ENCODE measurements around the gene MT1X. TPM values are rescaled to one million over a fixed set of nuclear protein-coding genes. Genes with fewer than 3 reads are reported as not detected.

Gene MT1X
- total and polyA plus RNA-seq, 2 experiments from 2014 or later = 293 to 942 TPM

DNA sequence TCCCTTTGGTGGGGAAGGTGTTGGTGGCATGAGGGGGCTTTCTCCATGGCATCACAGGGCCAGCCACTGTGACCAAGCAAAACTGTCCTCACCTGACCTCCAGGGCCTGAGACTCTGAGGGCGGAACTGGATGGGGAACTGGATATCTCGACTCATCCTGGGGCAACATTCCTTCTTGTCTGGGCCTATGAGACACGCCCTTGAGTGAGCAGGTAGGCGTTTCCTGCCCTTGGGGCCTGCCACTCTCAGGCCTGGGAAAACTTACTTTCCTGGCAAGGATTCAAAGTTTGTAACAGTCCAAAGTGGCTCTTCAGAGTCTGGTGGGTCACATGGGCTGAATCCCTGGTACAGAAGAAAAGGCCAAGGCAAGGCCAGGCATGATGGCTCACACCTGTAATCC is 9.6 kb downstream of the MT1X start (continued):
- TF ChIP-seq, protein P1, sequence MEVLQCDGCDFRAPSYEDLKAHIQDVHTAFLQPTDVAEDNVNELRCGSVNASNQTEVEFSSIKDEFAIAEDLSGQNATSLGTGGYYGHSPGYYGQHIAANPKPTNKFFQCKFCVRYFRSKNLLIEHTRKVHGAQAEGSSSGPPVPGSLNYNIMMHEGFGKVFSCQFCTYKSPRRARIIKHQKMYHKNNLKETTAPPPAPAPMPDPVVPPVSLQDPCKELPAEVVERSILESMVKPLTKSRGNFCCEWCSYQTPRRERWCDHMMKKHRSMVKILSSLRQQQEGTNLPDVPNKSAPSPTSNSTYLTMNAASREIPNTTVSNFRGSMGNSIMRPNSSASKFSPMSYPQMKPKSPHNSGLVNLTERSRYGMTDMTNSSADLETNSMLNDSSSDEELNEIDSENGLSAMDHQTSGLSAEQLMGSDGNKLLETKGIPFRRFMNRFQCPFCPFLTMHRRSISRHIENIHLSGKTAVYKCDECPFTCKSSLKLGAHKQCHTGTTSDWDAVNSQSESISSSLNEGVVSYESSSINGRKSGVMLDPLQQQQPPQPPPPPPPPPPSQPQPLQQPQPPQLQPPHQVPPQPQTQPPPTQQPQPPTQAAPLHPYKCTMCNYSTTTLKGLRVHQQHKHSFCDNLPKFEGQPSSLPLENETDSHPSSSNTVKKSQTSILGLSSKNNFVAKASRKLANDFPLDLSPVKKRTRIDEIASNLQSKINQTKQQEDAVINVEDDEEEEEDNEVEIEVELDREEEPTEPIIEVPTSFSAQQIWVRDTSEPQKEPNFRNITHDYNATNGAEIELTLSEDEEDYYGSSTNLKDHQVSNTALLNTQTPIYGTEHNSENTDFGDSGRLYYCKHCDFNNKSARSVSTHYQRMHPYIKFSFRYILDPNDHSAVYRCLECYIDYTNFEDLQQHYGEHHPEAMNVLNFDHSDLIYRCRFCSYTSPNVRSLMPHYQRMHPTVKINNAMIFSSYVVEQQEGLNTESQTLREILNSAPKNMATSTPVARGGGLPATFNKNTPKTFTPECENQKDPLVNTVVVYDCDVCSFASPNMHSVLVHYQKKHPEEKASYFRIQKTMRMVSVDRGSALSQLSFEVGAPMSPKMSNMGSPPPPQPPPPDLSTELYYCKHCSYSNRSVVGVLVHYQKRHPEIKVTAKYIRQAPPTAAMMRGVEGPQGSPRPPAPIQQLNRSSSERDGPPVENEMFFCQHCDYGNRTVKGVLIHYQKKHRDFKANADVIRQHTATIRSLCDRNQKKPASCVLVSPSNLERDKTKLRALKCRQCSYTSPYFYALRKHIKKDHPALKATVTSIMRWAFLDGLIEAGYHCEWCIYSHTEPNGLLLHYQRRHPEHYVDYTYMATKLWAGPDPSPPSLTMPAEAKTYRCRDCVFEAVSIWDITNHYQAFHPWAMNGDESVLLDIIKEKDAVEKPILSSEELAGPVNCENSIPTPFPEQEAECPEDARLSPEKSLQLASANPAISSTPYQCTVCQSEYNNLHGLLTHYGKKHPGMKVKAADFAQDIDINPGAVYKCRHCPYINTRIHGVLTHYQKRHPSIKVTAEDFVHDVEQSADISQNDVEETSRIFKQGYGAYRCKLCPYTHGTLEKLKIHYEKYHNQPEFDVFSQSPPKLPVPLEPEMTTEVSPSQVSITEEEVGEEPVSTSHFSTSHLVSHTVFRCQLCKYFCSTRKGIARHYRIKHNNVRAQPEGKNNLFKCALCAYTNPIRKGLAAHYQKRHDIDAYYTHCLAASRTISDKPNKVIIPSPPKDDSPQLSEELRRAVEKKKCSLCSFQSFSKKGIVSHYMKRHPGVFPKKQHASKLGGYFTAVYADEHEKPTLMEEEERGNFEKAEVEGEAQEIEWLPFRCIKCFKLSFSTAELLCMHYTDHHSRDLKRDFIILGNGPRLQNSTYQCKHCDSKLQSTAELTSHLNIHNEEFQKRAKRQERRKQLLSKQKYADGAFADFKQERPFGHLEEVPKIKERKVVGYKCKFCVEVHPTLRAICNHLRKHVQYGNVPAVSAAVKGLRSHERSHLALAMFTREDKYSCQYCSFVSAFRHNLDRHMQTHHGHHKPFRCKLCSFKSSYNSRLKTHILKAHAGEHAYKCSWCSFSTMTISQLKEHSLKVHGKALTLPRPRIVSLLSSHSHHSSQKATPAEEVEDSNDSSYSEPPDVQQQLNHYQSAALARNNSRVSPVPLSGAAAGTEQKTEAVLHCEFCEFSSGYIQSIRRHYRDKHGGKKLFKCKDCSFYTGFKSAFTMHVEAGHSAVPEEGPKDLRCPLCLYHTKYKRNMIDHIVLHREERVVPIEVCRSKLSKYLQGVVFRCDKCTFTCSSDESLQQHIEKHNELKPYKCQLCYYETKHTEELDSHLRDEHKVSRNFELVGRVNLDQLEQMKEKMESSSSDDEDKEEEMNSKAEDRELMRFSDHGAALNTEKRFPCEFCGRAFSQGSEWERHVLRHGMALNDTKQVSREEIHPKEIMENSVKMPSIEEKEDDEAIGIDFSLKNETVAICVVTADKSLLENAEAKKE (CRISPR knock-in tag; IDR thresholded peaks at IDR 0.05) = no peak
- TF ChIP-seq EZH2 (IDR thresholded peaks at IDR 0.05; ENCODE audit: low read depth, unreplicated experiment) (no peak), NANOG (IDR thresholded peaks at IDR 0.05; ENCODE audit: borderline replicate concordance) (no peak)

DNA sequence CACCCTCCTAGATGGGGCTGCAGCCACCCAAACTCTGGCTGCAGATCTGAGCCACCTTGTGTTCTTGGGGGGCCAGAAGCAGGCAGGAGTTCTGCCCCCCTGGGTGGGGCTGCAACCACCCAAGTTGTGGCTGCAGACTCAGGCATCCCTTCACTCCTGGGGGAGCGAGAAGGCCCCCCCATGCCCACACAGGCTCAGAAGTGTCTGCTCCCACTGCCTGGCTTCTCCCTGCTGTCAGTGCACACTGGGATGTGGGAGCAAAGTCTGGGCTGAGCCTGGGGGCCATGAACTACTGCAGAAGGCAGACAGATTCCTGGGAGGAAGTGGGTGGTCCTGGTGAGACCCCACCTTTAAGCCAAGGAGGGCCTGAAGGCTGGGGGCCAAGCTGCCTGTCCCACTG is 13.0 kb downstream of the MT1X start:
- Histone ChIP-seq H3K36me3 (ENCODE audit: insufficient read depth) (no peaks in the 10 kb centered on the region), H4K20me1 (replicated peaks; ENCODE audit: insufficient read depth) (no peaks in the 10 kb centered on the region), H2AFZ (no peak overlapping the region), H3K4me2 (no peak overlapping the region), H3K27ac (ENCODE audit: low read depth) (no peak overlapping the region), H3K79me2 (replicated peaks; ENCODE audit: insufficient read depth) (no peaks in the 10 kb centered on the region), H3K4me1 (ENCODE audit: insufficient read depth) (no peaks in the 10 kb centered on the region), H3K27me3 (ENCODE audit: insufficient read depth) (no peaks in the 10 kb centered on the region), H3F3A (replicated peaks; ENCODE audit: low read depth) (no peaks in the 10 kb centered on the region), H3K9me2 (ENCODE audit: insufficient read depth) (no peaks in the 10 kb centered on the region), H3K4me3 (no peak overlapping the region)
- Mint-ChIP-seq H3K9me3 (peaks cover 17% of the 10 kb centered on the region), H3K27ac (no peak overlapping the region), H3K4me1 (peaks cover 4% of the 10 kb centered on the region; the same call in 1 of the 3 replicates), H3K27me3 (ENCODE audit: insufficient read depth, low read depth, poor library complexity) (peaks cover 8% of the 10 kb centered on the region), H3K36me3 (ENCODE audit: low read depth) (peaks cover 3% of the 10 kb centered on the region; the same call in 1 of the 3 replicates), H3K4me3 (no peak overlapping the region)
- TF ChIP-seq, protein P2, sequence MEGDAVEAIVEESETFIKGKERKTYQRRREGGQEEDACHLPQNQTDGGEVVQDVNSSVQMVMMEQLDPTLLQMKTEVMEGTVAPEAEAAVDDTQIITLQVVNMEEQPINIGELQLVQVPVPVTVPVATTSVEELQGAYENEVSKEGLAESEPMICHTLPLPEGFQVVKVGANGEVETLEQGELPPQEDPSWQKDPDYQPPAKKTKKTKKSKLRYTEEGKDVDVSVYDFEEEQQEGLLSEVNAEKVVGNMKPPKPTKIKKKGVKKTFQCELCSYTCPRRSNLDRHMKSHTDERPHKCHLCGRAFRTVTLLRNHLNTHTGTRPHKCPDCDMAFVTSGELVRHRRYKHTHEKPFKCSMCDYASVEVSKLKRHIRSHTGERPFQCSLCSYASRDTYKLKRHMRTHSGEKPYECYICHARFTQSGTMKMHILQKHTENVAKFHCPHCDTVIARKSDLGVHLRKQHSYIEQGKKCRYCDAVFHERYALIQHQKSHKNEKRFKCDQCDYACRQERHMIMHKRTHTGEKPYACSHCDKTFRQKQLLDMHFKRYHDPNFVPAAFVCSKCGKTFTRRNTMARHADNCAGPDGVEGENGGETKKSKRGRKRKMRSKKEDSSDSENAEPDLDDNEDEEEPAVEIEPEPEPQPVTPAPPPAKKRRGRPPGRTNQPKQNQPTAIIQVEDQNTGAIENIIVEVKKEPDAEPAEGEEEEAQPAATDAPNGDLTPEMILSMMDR (conservative IDR thresholded peaks at IDR 0.05; ENCODE audit: low read depth in 2 of 2) = no peak
- no peak for TF ChIP-seq EZH2 (IDR thresholded peaks at IDR 0.05; ENCODE audit: low read depth, unreplicated experiment)
- no peak for TF ChIP-seq EZH2phosphoT487 (IDR thresholded peaks at IDR 0.05; ENCODE audit: unreplicated experiment)
- no peak for TF ChIP-seq ZNF114 (CRISPR knock-in tag; IDR thresholded peaks at IDR 0.05)
- TF ChIP-seq POLR2AphosphoS5 (IDR thresholded peaks at IDR 0.05; ENCODE audit: low read depth) = no peak
- TF ChIP-seq JUNB (IDR thresholded peaks at IDR 0.05; ENCODE audit: unreplicated experiment) = no peak
- TF ChIP-seq, protein P3, sequence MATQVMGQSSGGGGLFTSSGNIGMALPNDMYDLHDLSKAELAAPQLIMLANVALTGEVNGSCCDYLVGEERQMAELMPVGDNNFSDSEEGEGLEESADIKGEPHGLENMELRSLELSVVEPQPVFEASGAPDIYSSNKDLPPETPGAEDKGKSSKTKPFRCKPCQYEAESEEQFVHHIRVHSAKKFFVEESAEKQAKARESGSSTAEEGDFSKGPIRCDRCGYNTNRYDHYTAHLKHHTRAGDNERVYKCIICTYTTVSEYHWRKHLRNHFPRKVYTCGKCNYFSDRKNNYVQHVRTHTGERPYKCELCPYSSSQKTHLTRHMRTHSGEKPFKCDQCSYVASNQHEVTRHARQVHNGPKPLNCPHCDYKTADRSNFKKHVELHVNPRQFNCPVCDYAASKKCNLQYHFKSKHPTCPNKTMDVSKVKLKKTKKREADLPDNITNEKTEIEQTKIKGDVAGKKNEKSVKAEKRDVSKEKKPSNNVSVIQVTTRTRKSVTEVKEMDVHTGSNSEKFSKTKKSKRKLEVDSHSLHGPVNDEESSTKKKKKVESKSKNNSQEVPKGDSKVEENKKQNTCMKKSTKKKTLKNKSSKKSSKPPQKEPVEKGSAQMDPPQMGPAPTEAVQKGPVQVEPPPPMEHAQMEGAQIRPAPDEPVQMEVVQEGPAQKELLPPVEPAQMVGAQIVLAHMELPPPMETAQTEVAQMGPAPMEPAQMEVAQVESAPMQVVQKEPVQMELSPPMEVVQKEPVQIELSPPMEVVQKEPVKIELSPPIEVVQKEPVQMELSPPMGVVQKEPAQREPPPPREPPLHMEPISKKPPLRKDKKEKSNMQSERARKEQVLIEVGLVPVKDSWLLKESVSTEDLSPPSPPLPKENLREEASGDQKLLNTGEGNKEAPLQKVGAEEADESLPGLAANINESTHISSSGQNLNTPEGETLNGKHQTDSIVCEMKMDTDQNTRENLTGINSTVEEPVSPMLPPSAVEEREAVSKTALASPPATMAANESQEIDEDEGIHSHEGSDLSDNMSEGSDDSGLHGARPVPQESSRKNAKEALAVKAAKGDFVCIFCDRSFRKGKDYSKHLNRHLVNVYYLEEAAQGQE (IDR thresholded peaks at IDR 0.05; ENCODE audit: unreplicated experiment) = no peak
- TF ChIP-seq, protein P4, sequence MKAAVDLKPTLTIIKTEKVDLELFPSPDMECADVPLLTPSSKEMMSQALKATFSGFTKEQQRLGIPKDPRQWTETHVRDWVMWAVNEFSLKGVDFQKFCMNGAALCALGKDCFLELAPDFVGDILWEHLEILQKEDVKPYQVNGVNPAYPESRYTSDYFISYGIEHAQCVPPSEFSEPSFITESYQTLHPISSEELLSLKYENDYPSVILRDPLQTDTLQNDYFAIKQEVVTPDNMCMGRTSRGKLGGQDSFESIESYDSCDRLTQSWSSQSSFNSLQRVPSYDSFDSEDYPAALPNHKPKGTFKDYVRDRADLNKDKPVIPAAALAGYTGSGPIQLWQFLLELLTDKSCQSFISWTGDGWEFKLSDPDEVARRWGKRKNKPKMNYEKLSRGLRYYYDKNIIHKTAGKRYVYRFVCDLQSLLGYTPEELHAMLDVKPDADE (IDR thresholded peaks at IDR 0.05) = no peak
- TF ChIP-seq CREB1 (CRISPR knock-in tag; IDR thresholded peaks at IDR 0.05; ENCODE audit: low read depth) = no peak
- no peak for TF ChIP-seq NANOG (IDR thresholded peaks at IDR 0.05; ENCODE audit: borderline replicate concordance)
- no peak for TF ChIP-seq STAT1 (IDR thresholded peaks at IDR 0.05; ENCODE audit: unreplicated experiment)
- ATAC-seq (no peak), DNase-seq (ENCODE audit: low spot score) (no peak)
